Peyer's patch (tissue), 4 donors: ENCODE data around the gene WDR55. TPM values are rescaled to one million over a fixed set of nuclear protein-coding genes. Genes with fewer than 3 reads are reported as not detected.
A peak's percentile ranks its signal among the peaks of the same experiment; 100 is the strongest.

Source experiments
- DNase-seq, 3 donors: peaks; one replicate each; pipeline ENCODE4 v3.0.0-alpha.2; 2017 to 2019
- H3K27ac ChIP-seq, 4 donors: fragments of 200-600 bp; sonication (generic); one replicate each; pipeline ENCODE4 v1.5.1; 2016 to 2019
- H3K27me3 ChIP-seq, 2 donors: fragments of 200-600 bp; sonication (generic); one replicate each; pipeline ENCODE4 v1.5.1; 2019
- H3K36me3 ChIP-seq, 3 donors: fragments of 200-600 bp; sonication (generic); one replicate each; pipeline ENCODE4 v1.5.1; 2016 to 2019
- H3K4me1 ChIP-seq, 4 donors: fragments of 200-600 bp; sonication (generic); one replicate each; pipeline ENCODE4 v1.5.1; 2016 to 2019
- H3K4me3 ChIP-seq, 4 donors: fragments of 200-600 bp; sonication (generic); 1 replicate in 3 of 4; 2 replicates in 1 of 4; pipeline ENCODE4 v1.5.1; 2016 to 2019; ENCODE audit warnings: mild to moderate bottlenecking in 1 of 4
- H3K9me3 ChIP-seq, 4 donors: fragments of 200-600 bp; sonication (generic); one replicate each; pipeline ENCODE4 v1.5.1; 2016 to 2019; ENCODE audit warnings: mild to moderate bottlenecking in 1 of 4
- POLR2A ChIP-seq, 2 donors: fragments of 450-650 bp; IDR thresholded peaks; one replicate each; pipeline ENCODE4 v1.5.1; 2017; ENCODE audit warnings: antibody characterized with exemption in 2 of 2, mild to moderate bottlenecking in 2 of 2, moderate library complexity in 2 of 2
- total RNA-seq, 4 donors: library from RNA; depleted of rRNA; stranded (reverse); fragments of >200 nt; gene quantifications; one replicate each; pipeline ENCODE4 v1.1.0, GENCODE V29; 2016
- TF ChIP-seq, protein P1 (sequence below), 6 experiments: fragments of 450-650 bp in 4 of 6; fragments of 200-600 bp in 2 of 6; sonication (generic) in 1 of 6; IDR thresholded peaks; one replicate each; pipeline ENCODE4 v1.5.1; 2017 to 2019; ENCODE audit warnings: antibody characterized with exemption in 6 of 6, mild to moderate bottlenecking in 3 of 6, moderate library complexity in 1 of 6

Gene WDR55
- total RNA-seq, 4 donors from 2014 or later = 31.3 to 66.8 (median 39.7) TPM

DNA sequence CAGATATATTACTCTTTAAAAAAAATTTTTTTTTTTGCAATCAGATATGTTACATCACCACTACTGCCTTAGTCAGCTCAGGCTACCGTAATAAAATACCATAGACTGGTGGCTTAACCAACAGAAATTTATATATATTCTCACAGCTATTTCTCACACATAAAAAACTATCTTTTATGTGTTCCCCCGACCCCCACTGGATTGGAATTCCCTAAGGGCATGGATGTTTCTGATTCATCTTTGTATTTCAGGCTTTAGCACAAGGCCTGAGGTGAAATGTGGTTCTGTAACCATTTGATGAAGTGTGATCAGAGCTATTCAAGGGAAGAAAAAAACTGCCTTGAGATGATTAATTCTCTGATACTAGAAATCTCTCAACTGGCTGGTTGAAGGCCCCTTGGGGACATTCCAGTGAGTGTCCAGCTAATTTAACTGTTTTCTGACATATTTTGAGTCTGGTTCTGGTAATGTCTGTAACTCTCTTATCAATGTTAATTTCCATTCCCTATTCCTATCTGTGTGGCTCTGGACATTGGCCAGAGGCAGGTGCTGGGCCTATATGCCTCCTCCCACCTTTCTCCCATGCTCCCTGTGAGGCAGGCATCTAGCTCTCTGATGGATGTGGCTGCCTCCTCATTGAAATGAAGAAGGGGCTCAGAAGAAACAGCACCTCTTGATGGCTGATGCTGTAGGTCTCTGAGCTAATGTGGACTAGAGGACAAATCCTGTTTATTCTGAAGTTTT, 34.2 kb upstream of the WDR55 start:
- DNase-seq = no peak
- TF ChIP-seq, protein P1, sequence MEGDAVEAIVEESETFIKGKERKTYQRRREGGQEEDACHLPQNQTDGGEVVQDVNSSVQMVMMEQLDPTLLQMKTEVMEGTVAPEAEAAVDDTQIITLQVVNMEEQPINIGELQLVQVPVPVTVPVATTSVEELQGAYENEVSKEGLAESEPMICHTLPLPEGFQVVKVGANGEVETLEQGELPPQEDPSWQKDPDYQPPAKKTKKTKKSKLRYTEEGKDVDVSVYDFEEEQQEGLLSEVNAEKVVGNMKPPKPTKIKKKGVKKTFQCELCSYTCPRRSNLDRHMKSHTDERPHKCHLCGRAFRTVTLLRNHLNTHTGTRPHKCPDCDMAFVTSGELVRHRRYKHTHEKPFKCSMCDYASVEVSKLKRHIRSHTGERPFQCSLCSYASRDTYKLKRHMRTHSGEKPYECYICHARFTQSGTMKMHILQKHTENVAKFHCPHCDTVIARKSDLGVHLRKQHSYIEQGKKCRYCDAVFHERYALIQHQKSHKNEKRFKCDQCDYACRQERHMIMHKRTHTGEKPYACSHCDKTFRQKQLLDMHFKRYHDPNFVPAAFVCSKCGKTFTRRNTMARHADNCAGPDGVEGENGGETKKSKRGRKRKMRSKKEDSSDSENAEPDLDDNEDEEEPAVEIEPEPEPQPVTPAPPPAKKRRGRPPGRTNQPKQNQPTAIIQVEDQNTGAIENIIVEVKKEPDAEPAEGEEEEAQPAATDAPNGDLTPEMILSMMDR (IDR thresholded peaks at IDR 0.05) = no peak
- no peak for TF ChIP-seq POLR2A (IDR thresholded peaks at IDR 0.05)
- Histone ChIP-seq H3K4me3 (peak overlapping the region in 2 of 4 donors; percentile 20 to 64), H3K36me3 (no peaks in the 10 kb centered on the region), H3K9me3 (no peaks in the 10 kb centered on the region), H3K27ac (peak overlapping the region in 1 of 4 donors; percentile 9), H3K4me1 (peaks cover 0 to 15% (median 4%) of the 10 kb centered on the region in 4 donors), H3K27me3 (no peaks in the 10 kb centered on the region)

DNA sequence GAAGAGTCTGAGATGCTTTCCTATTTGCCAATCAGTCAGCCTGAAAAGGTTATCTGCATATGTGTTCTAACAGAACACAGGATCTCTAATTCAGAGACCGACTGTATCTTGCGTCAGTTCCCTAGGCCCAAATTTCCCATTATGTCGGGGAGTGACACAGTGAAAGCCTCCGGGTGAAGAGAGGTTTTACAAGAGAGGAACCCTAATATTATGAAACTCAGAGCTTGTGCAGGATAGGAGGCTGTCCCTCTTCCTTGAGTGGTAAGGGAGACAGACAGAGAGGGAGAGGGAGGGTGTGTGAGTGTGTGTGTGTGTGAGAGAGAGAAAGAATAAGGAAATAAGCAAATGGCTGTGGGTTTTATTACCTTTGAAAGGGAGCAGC, 33.7 kb upstream of the WDR55 start:
- Histone ChIP-seq H3K27me3 (no peaks in the 10 kb centered on the region), H3K27ac (peak overlapping the region in 2 of 4 donors; percentile 9 to 69), H3K36me3 (no peaks in the 10 kb centered on the region), H3K4me1 (peaks cover 0 to 15% (median 4%) of the 10 kb centered on the region in 4 donors), H3K4me3 (peak overlapping the region in 1 of 4 donors; percentile 64), H3K9me3 (no peaks in the 10 kb centered on the region)
- TF ChIP-seq, protein P1 (IDR thresholded peaks at IDR 0.05) = no peak
- no peak for TF ChIP-seq POLR2A (IDR thresholded peaks at IDR 0.05)
- DNase-seq = no peak

DNA sequence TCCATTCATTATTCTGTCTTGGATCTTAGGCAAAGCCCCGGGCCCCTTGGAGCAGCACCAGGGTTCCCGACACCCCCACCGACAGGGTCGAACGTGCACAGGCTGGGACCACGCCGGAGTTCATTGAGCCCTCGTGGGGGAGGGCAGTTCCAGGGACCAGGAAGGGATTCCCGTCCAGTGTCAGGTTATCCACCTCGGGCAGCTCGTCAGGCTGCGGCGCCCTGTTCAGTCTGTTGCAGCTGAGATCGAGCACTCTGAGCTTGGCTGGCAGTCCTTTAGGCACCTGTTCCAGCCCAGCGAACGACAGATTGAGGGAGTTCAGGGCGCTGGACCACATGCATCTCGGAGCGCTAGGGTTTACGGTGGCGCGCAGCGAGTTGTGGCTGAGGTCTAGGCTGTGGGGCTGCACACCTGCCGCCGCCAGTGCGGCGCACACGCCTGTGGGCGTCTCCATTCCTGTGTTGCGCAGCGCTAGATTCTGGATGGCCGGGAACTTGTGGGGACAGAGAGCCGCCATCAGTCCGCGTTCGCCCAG, 32.8 kb upstream of the WDR55 start:
- TF ChIP-seq, protein P1 (IDR thresholded peaks at IDR 0.05) = no peak
- TF ChIP-seq POLR2A (IDR thresholded peaks at IDR 0.05) = no peak
- Histone ChIP-seq H3K9me3 (no peaks in the 10 kb centered on the region), H3K27me3 (no peaks in the 10 kb centered on the region), H3K4me3 (peak overlapping the region; percentile 50 to 71 (median 60)), H3K4me1 (peaks cover 0 to 15% (median 4%) of the 10 kb centered on the region in 4 donors), H3K27ac (peak overlapping the region; percentile 42 to 74 (median 68)), H3K36me3 (no peaks in the 10 kb centered on the region)
- DNase-seq = peak in 2 of 3 donors; percentile 65 to 72

DNA sequence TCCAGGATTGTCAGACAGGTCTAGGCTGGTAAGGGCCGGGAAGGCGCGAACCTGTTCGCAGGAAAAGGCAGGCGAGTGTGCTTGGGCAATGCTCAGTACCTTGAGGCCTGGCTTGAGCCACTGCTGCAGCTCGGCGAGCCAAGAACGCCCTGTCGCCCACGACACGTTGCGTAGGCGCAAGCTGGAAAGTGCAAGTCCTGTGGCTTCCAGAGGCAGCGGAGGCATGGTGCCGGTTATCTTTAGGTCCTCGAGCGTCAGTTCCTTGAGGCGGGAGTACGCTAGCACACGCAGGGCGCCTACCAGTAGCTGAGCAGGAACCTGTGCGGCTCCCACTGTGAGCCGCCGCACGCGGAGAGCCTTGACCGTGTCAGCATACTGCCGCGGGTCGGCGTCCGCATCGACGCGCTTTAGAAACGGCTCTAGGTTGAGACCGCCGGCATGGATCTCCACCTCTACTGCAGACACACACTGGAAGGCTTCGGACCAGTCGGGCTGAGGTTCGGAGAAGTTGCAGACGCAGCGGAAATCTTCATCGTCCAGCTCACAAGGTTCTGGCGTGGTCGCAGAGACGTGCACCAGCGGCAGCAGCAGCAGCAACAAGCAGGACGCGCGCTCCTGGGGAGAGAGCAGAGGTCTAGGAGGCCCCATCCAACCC, 32.2 kb upstream of the WDR55 start:
- Histone ChIP-seq H3K9me3 (no peaks in the 10 kb centered on the region), H3K27me3 (no peaks in the 10 kb centered on the region), H3K27ac (peak overlapping the region; percentile 42 to 74 (median 68)), H3K36me3 (no peaks in the 10 kb centered on the region), H3K4me1 (peaks cover 0 to 15% (median 4%) of the 10 kb centered on the region in 4 donors), H3K4me3 (peak overlapping the region; percentile 50 to 71 (median 60))
- peak; percentile 40 to 75 (median 73) for DNase-seq
- TF ChIP-seq, protein P1 (IDR thresholded peaks at IDR 0.05) = no peak
- peak in 1 of 2 donors; percentile 5 for TF ChIP-seq POLR2A (IDR thresholded peaks at IDR 0.05)

DNA sequence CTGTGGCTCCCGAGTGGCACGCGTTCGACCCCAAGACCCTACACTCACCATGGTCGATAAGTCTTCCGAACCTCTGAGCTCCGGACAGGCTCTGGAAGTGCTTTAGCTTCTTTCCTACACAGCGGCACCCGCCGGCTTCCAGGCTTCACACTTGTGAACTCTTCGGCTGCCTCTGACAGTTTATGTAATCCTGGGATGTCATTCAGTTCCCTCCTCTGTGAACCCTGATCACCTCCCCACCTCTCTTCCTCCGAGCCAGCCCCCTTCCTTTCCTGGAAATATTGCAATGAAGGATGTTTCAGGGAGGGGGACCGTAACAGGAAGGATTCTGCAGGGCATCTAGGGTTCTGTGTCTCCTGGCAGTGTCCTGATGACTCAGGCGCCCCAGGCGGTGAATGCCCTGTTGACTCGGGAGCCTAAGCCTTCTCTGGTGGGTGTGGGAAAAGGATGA, 31.7 kb upstream of the WDR55 start, which contains the start of gene CD14:
TSS of gene CD14 (minus strand) at position 155 of the 451 bp plus-strand sequence. CDS start at position 51, 104 bp downstream.
- Histone ChIP-seq H3K4me3 (peak within 1 kb of the TSS; percentile 50 to 71 (median 60)), H3K27me3 (no peaks in the 10 kb centered on the region), H3K9me3 (no peaks in the 10 kb centered on the region), H3K27ac (peak within 1 kb of the TSS; percentile 42 to 74 (median 68)), H3K36me3 (no peaks in the 10 kb centered on the region), H3K4me1 (peaks cover 0 to 15% (median 4%) of the 10 kb centered on the region in 4 donors)
- DNase-seq = peak; percentile 26 to 77 (median 71)
- TF ChIP-seq, protein P1 (IDR thresholded peaks at IDR 0.05) = peak in 3 of 6 experiments; percentile 6 to 13 (median 10)
- TF ChIP-seq POLR2A (IDR thresholded peaks at IDR 0.05) = no peak
